ENCODE results near the gene LCA5L.
A peak's percentile ranks its signal among the peaks of the same experiment; 100 is the strongest.

The LCA5L gene

GRCh38 chr21:39441502-39442475 lies 3.8 kb downstream of the LCA5L start:
- in situ Hi-C loops (cut with HindIII; ENCODE audit: low sequenced_read_pairs), result no loop called here
- H3K4me3 ChIP-seq (ENCODE audit: low read depth, low read length), result no peak overlapping the region
- peak; percentile 22 for DNase-seq (ENCODE audit: low read depth)
- TF ChIP-seq CTCF (IDR thresholded peaks at IDR 0.05; ENCODE audit: low read depth, low read length, missing control alignments), result peak; percentile 85

- no peak for DNase-seq (ENCODE audit: low read depth)
- H3K4me3 ChIP-seq (ENCODE audit: low read depth, low read length), result no peak overlapping the region
- no peak for TF ChIP-seq CTCF (IDR thresholded peaks at IDR 0.05; ENCODE audit: low read depth, low read length, missing control alignments)
- in situ Hi-C loops (cut with HindIII; ENCODE audit: low sequenced_read_pairs), result no loop called here
These were observed 6.3 kb downstream of the LCA5L start for GRCh38 chr21:39439232-39439631.

- no peak for TF ChIP-seq CTCF (IDR thresholded peaks at IDR 0.05; ENCODE audit: low read depth, low read length, missing control alignments)
- in situ Hi-C loops (cut with HindIII; ENCODE audit: low sequenced_read_pairs), result no loop called here
- no peak overlapping the region for H3K4me3 ChIP-seq (ENCODE audit: low read depth, low read length)
- DNase-seq (ENCODE audit: low read depth), result no peak
These were observed 10.6 kb downstream of the LCA5L start for GRCh38 chr21:39434950-39435349.

GRCh38 chr21:39430954-39431353 lies 14.6 kb downstream of the LCA5L start:
- no peak overlapping the region for H3K4me3 ChIP-seq (ENCODE audit: low read depth, low read length)
- in situ Hi-C loops (cut with HindIII; ENCODE audit: low sequenced_read_pairs), result no loop called here
- no peak for TF ChIP-seq CTCF (IDR thresholded peaks at IDR 0.05; ENCODE audit: low read depth, low read length, missing control alignments)
- no peak for DNase-seq (ENCODE audit: low read depth)

- in situ Hi-C loops (cut with HindIII; ENCODE audit: low sequenced_read_pairs), result no loop called here
- no peak overlapping the region for H3K4me3 ChIP-seq (ENCODE audit: low read depth, low read length)
- no peak for TF ChIP-seq CTCF (IDR thresholded peaks at IDR 0.05; ENCODE audit: low read depth, low read length, missing control alignments)
- DNase-seq (ENCODE audit: low read depth), result no peak
These were observed 15.1 kb downstream of the LCA5L start for GRCh38 chr21:39430457-39430856.

GRCh38 chr21:39430016-39430415 lies 15.6 kb downstream of the LCA5L start:
- no peak for TF ChIP-seq CTCF (IDR thresholded peaks at IDR 0.05; ENCODE audit: low read depth, low read length, missing control alignments)
- in situ Hi-C loops (cut with HindIII; ENCODE audit: low sequenced_read_pairs), result no loop called here
- H3K4me3 ChIP-seq (ENCODE audit: low read depth, low read length), result no peak overlapping the region
- DNase-seq (ENCODE audit: low read depth), result no peak

Measured in astrocyte of the cerebellum (primary cell).